ENCODE results near the gene ADK.

GRCh38 chr10:74373059-74373458 is 222.0 kb downstream of the ADK start:
- TF ChIP-seq EZH2 (IDR thresholded peaks at IDR 0.05; ENCODE audit: low read length, missing control alignments) (no peak), CTCF (conservative IDR thresholded peaks at IDR 0.05 in 1 of 2, IDR thresholded peaks at IDR 0.05 in 1 of 2; ENCODE audit: low read depth in 1 of 2, low read length in 2 of 2) (no peak)

All from fibroblast of lung (primary cell).